Left ventricle myocardium inferior (tissue), 1 donor: Measurements from ENCODE around the gene CREB5. TPM values are rescaled to one million over a fixed set of nuclear protein-coding genes. Genes with fewer than 3 reads are reported as not detected.
"Not testable (repeated sequence)": the region's sequence is repeated elsewhere in the genome, so short reads cannot be mapped to it uniquely, and the experiment has no call there.

Experiments used
- DNase-seq: peaks from one replicate; pipeline ENCODE4 v3.0.0-alpha.2; 2020
- H3K27ac ChIP-seq: fragments of 200-600 bp; replicated peaks from 2 replicates; pipeline ENCODE4 v1.8.0; 2021
- H3K27me3 ChIP-seq: fragments of 200-600 bp; 2 replicates; pipeline ENCODE4 v1.8.0; 2021; ENCODE audit warnings: low read depth
- H3K36me3 ChIP-seq: fragments of 200-600 bp; 2 replicates; pipeline ENCODE4 v1.8.0; 2021
- H3K4me1 ChIP-seq: fragments of 200-600 bp; 2 replicates; pipeline ENCODE4 v1.8.0; 2021
- H3K4me3 ChIP-seq: fragments of 200-600 bp; 2 replicates; pipeline ENCODE4 v1.8.0; 2021; ENCODE audit warnings: mild to moderate bottlenecking, moderate library complexity
- H3K9me3 ChIP-seq: fragments of 200-600 bp; replicated peaks from 2 replicates; pipeline ENCODE4 v1.8.0; 2021
- intact Hi-C: fragments of 100-400 bp; cut with micrococcal nuclease; formaldehyde crosslinking; loops from one replicate; pipeline ENCODE4 v1.11.0; 2022
- total RNA-seq: library from RNA; stranded (reverse); fragmentation: NEBNext Ultra II Directional; extraction: Animal tissue kit (Norgen Biotek cat#: 25700); gene quantifications from one replicate; pipeline ENCODE4 v1.2.1, GENCODE V29; 2021
- TF ChIP-seq, protein P1 (sequence below): fragments of 200-600 bp; IDR thresholded peaks from 2 replicates; pipeline ENCODE4 v1.8.0; 2021; ENCODE audit warnings: antibody characterized with exemption, mild to moderate bottlenecking, borderline replicate concordance
- donor health status: DM: no; HTN: yes; CAD: no; lungs with severe emphysema.

CREB5 gene
- total RNA-seq, 1 donor from 2014 or later, result 9.8 TPM

- no peaks in the 10 kb centered on the region for H3K4me1 ChIP-seq
- no peak for DNase-seq
- intact Hi-C loops, result no loop called here
- H3K36me3 ChIP-seq, result no peaks in the 10 kb centered on the region
- no peak overlapping the region for H3K4me3 ChIP-seq
- no peak overlapping the region for H3K27ac ChIP-seq
- H3K27me3 ChIP-seq, result no peaks in the 10 kb centered on the region
- no peaks in the 10 kb centered on the region for H3K9me3 ChIP-seq
- TF ChIP-seq, protein P1, sequence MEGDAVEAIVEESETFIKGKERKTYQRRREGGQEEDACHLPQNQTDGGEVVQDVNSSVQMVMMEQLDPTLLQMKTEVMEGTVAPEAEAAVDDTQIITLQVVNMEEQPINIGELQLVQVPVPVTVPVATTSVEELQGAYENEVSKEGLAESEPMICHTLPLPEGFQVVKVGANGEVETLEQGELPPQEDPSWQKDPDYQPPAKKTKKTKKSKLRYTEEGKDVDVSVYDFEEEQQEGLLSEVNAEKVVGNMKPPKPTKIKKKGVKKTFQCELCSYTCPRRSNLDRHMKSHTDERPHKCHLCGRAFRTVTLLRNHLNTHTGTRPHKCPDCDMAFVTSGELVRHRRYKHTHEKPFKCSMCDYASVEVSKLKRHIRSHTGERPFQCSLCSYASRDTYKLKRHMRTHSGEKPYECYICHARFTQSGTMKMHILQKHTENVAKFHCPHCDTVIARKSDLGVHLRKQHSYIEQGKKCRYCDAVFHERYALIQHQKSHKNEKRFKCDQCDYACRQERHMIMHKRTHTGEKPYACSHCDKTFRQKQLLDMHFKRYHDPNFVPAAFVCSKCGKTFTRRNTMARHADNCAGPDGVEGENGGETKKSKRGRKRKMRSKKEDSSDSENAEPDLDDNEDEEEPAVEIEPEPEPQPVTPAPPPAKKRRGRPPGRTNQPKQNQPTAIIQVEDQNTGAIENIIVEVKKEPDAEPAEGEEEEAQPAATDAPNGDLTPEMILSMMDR, result no peak
These were observed 16.5 kb upstream of the CREB5 start for GRCh38 chr7:28395831-28396230.

DNA sequence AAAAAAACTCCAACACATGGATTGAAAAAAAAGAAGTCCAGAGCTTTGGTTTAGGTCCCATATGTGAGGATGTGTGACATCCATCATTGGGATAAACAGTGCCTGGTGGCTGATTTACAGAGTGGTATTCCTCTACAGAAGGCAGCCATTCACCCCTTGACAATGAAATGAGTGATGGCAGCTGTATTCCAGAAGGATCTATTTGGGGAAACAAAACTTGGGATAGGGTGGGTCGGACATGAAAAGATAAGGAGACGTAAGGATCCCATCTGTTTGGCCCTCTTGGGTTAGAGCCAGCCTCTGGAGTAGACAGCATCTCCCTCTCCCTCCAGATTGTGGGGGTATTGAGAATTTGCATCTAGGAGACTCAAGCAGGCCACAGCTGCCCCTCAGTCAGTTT lies 15.2 kb upstream of the CREB5 start:
- H3K27ac ChIP-seq, result no peak overlapping the region
- no peaks in the 10 kb centered on the region for H3K9me3 ChIP-seq
- DNase-seq, result no peak
- no peaks in the 10 kb centered on the region for H3K36me3 ChIP-seq
- intact Hi-C loops, result no loop called here
- H3K4me3 ChIP-seq, result no peak overlapping the region
- H3K4me1 ChIP-seq, result no peaks in the 10 kb centered on the region
- TF ChIP-seq, protein P1, result no peak
- no peaks in the 10 kb centered on the region for H3K27me3 ChIP-seq

- peaks cover 1% of the 10 kb centered on the region for H3K4me1 ChIP-seq
- H3K4me3 ChIP-seq, result no peak overlapping the region
- intact Hi-C loops, result no loop called here
- H3K27ac ChIP-seq, result no peak overlapping the region
- no peak for DNase-seq
- no peaks in the 10 kb centered on the region for H3K9me3 ChIP-seq
- H3K27me3 ChIP-seq, result no peaks in the 10 kb centered on the region
- H3K36me3 ChIP-seq, result no peaks in the 10 kb centered on the region
- TF ChIP-seq, protein P1, result no peak
These were observed 11.4 kb upstream of the CREB5 start for GRCh38 chr7:28400838-28401360.

GRCh38 chr7:28401567-28401966 lies 10.8 kb upstream of the CREB5 start:
- H3K4me1 ChIP-seq, H3K27me3 ChIP-seq, H3K4me3 ChIP-seq, H3K27ac ChIP-seq, H3K36me3 ChIP-seq, DNase-seq, H3K9me3 ChIP-seq, intact Hi-C loops: not testable (repeated sequence)

GRCh38 chr7:28405662-28406061 lies 6.7 kb upstream of the CREB5 start:
- intact Hi-C loops, result no loop called here
- Histone ChIP-seq H3K4me3 (no peak overlapping the region), H3K27ac (peak overlapping the region; percentile 58), H3K4me1 (peaks cover 34% of the 10 kb centered on the region), H3K9me3 (no peaks in the 10 kb centered on the region), H3K27me3 (no peaks in the 10 kb centered on the region), H3K36me3 (no peaks in the 10 kb centered on the region)
- DNase-seq, result peak; percentile 43
- TF ChIP-seq, protein P1, result no peak

DNA sequence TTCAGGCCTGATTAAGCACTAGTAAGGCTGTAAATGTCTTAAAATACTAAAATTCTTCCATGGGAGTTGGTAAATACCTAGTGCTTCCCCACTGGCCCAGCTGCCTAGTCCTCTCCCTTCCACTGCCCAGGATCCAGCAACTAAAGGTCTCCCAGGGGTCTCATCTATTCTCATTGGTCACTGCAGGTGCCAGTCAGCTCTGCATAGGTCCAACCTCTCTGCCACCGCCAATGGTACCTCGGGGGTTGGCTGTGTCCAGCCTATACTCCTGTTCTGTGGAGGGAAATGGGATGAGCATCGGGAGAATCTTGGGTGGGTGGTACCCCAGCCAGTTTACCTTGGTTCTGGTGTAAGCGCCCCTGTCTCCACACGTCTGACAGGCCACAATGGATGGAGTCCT lies 6.1 kb upstream of the CREB5 start:
- intact Hi-C loops, result no loop called here
- Histone ChIP-seq H3K36me3 (no peaks in the 10 kb centered on the region), H3K27me3 (no peaks in the 10 kb centered on the region), H3K4me3 (no peak overlapping the region), H3K4me1 (peaks cover 39% of the 10 kb centered on the region), H3K27ac (peak overlapping the region; percentile 58), H3K9me3 (no peaks in the 10 kb centered on the region)
- no peak for DNase-seq
- TF ChIP-seq, protein P1, result no peak
